Natural killer cell treated with Interleukin-12 subunit alpha and Interleukin-12 subunit beta and Interleukin-15 and Interleukin-18, amount 100 ng/mL, for 72 hours (primary cell): ENCODE results near the gene COL25A1. TPM values are rescaled to one million over a fixed set of nuclear protein-coding genes. Genes with fewer than 3 reads are reported as not detected.
A peak's percentile ranks its signal among the peaks of the same experiment; 100 is the strongest.
"Not testable (repeated sequence)": the region's sequence is repeated elsewhere in the genome, so short reads cannot be mapped to it uniquely, and the experiment has no call there.

ENCODE experiments used
- ATAC-seq, 2 donors: fragments of 150-1000 bp; cut with Tn5 transposase in 1 of 2; sonication (Bioruptor Pico), chemical (Tn5 transposase) in 1 of 2; 2 replicates each; pipeline ENCODE4 v1.10.0; 2021
- DNase-seq: peaks from one replicate; pipeline ENCODE4 v3.0.0; 2022; ENCODE audit warnings: low spot score
- H3K27ac Mint-ChIP-seq, 2 donors: 1 replicate in 1 of 2; 2 replicates in 1 of 2; pipeline ENCODE4 v1.8.0; 2022; ENCODE audit warnings: mixed read lengths in 2 of 2, mild to moderate bottlenecking in 1 of 2, moderate library complexity in 1 of 2
- H3K27me3 Mint-ChIP-seq, 2 donors: 1 replicate in 1 of 2; 2 replicates in 1 of 2; pipeline ENCODE4 v1.8.0; 2022; ENCODE audit warnings: mixed read lengths in 2 of 2
- H3K36me3 Mint-ChIP-seq: one replicate; pipeline ENCODE4 v1.8.0; 2022; ENCODE audit warnings: mixed read lengths
- H3K4me1 Mint-ChIP-seq, 2 donors: 1 replicate in 1 of 2; 2 replicates in 1 of 2; pipeline ENCODE4 v1.8.0; 2022; ENCODE audit warnings: low read depth in 2 of 2, mixed read lengths in 2 of 2, mild to moderate bottlenecking in 1 of 2
- H3K4me3 Mint-ChIP-seq: one replicate; pipeline ENCODE4 v1.8.0; 2022; ENCODE audit warnings: mixed read lengths
- H3K9me3 Mint-ChIP-seq: 2 replicates; pipeline ENCODE4 v1.8.0; 2022; ENCODE audit warnings: mixed read lengths
- total RNA-seq, 2 donors: library from RNA; stranded (reverse); gene quantifications; one replicate each; pipeline ENCODE4 v1.2.3, GENCODE V29; 2022

The COL25A1 gene
- total RNA-seq, 2 donors from 2014 or later = not detected

DNA sequence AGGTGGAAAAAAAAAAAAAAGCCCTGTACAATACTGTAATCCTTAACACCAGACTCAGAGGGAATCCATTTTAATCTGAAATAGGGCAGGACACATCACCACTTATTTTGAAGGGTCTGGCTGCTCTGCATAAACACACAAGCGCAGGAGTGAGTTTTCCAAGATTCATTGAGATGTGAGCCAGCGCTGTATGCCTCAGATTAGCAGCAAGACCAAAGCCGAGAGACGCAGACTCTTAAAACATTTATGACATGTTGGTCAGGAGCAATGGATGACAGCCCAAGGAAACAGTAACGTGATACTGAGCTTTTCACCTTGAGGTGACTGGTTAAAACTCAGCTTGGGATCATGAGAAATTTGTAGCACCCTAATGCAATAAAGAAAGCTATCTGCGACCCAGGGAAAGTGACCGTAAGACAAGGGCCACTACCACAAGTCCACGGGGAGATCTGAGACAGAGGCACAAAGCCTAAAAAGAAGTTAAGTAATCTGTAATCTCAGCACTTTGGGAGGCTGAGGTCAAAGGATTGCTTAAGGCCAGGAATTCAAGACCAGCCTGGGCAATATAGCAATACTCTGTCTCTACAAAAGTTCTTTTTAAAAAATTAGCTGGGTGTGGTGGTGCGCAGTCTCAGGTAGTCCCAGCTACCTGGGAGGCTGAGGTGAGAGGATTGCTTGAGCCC is 210.6 kb downstream of the COL25A1 start:
- ATAC-seq = no peak
- no peaks in the 10 kb centered on the region for H3K9me3 Mint-ChIP-seq
- no peaks in the 10 kb centered on the region for H3K4me1 Mint-ChIP-seq
- peaks cover 0 to 15% of the 10 kb centered on the region in 2 donors for H3K27me3 Mint-ChIP-seq
- DNase-seq = no peak
- H3K36me3 Mint-ChIP-seq = no peaks in the 10 kb centered on the region
- no peak overlapping the region for H3K4me3 Mint-ChIP-seq
- H3K27ac Mint-ChIP-seq = no peak overlapping the region

DNA sequence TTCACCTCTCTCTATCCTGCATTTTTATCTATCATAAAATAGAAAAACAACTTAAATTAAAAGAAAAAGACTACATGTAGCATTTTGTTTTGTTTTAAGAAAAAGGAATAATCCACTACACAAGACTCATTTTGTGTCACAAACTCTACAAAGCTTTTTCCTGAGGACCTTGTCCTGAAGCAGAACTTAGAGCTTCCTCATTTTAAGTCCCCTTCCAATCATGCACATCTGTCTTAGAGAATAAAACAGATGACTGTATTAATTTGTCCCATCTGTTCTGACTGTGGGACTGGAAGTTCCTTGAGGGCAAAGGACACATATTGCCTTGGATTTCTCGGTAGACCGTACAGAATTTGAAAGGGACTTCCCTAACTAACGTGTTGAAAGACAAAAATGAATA is 218.5 kb downstream of the COL25A1 start:
- Mint-ChIP-seq H3K4me3 (no peak overlapping the region), H3K36me3 (no peaks in the 10 kb centered on the region), H3K9me3 (no peaks in the 10 kb centered on the region), H3K4me1 (no peaks in the 10 kb centered on the region), H3K27ac (no peak overlapping the region), H3K27me3 (peaks cover 2 to 23% of the 10 kb centered on the region in 2 donors)
- no peak for DNase-seq
- ATAC-seq = no peak

DNA sequence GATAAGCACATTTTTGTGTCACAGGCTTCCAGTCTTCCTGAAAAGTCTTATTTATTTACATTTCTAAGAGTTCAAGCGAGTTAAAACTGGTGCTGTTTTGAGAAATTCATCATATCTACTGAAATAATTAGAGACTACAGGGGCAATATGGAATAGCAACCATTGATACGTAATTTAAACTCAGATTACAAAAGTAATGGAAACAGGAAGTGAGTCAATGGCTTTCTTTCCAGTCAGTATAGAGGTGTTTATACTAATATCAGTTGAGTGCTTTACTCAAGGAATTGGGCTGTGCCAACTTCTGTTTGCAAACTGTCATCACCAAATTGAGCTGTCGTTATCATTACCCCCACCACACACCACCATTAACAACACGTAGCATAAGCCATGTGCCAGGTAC is 222.7 kb downstream of the COL25A1 start:
- ATAC-seq = no peak
- Mint-ChIP-seq H3K36me3 (no peaks in the 10 kb centered on the region), H3K27me3 (peaks cover 1 to 4% of the 10 kb centered on the region in 2 donors), H3K9me3 (no peaks in the 10 kb centered on the region), H3K4me3 (no peak overlapping the region), H3K4me1 (no peaks in the 10 kb centered on the region), H3K27ac (no peak overlapping the region)
- DNase-seq = no peak

GRCh38 chr4:109079201-109079600 is 223.3 kb downstream of the COL25A1 start:
- Mint-ChIP-seq H3K4me3 (no peak overlapping the region), H3K9me3 (no peaks in the 10 kb centered on the region), H3K27ac (no peak overlapping the region), H3K4me1 (no peaks in the 10 kb centered on the region), H3K36me3 (no peaks in the 10 kb centered on the region), H3K27me3 (peaks cover 0 to 5% of the 10 kb centered on the region in 2 donors)
- no peak for ATAC-seq
- no peak for DNase-seq

DNA sequence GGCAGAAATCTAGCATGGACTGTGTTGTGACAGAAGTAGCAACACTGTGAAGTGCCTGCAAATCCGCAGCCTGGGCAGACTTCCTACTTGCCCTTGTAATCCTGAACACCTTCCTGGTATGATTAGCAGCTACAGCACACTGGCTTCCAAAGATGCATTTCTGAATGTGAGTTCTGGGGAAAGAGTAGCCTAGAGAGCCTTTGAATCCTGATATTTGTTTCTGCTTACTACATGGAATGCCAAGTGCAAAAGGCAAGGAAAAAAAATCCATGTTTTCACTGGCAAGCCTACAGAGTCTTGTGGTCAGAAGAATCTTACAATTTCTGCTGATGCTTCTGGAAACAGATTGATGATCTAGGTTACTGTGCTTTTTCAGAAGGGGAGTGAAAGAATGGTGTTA is 223.7 kb downstream of the COL25A1 start:
- Mint-ChIP-seq H3K36me3 (no peaks in the 10 kb centered on the region), H3K27me3 (peaks cover 0 to 5% of the 10 kb centered on the region in 2 donors), H3K9me3 (no peaks in the 10 kb centered on the region), H3K4me1 (no peaks in the 10 kb centered on the region), H3K27ac (no peak overlapping the region), H3K4me3 (no peak overlapping the region)
- no peak for DNase-seq
- ATAC-seq = no peak

GRCh38 chr4:109077505-109077904 is 225.0 kb downstream of the COL25A1 start:
- peaks cover 5 to 8% of the 10 kb centered on the region in 2 donors for H3K27me3 Mint-ChIP-seq
- DNase-seq (no peak), ATAC-seq (no peak)
- H3K4me1 Mint-ChIP-seq = peaks cover 0 to 6% of the 10 kb centered on the region in 2 donors
- peaks cover 10% of the 10 kb centered on the region for H3K9me3 Mint-ChIP-seq
- no peak overlapping the region for H3K27ac Mint-ChIP-seq
- no peaks in the 10 kb centered on the region for H3K36me3 Mint-ChIP-seq
- H3K4me3 Mint-ChIP-seq = no peak overlapping the region

DNA sequence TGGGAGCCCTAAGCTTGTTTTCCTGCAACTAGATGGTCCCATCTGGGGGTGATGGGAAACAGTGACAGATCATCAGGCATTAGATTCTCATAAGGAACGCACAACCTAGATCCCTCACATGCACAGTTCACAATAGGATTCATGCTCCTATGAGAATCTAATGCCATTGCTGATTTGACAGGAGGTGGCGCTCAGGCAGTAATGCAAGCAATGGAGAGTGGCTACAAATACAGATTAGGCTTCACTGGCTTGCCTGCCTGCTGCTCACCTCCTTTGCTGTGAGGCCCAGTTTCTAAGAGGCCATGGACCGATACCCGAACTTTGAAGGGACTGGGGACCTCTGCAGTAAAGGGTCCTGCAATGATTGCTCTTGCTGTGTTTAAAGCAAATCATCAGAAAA is 225.7 kb downstream of the COL25A1 start:
- ATAC-seq, H3K4me3 Mint-ChIP-seq, H3K27me3 Mint-ChIP-seq, H3K36me3 Mint-ChIP-seq, H3K27ac Mint-ChIP-seq, DNase-seq, H3K4me1 Mint-ChIP-seq: not testable (repeated sequence)
- peaks cover 11% of the 10 kb centered on the region for H3K9me3 Mint-ChIP-seq

- DNase-seq = no peak
- ATAC-seq = no peak
- H3K36me3 Mint-ChIP-seq = no peaks in the 10 kb centered on the region
- H3K27ac Mint-ChIP-seq = no peak overlapping the region
- H3K27me3 Mint-ChIP-seq = peaks cover 3 to 8% of the 10 kb centered on the region in 2 donors
- H3K9me3 Mint-ChIP-seq = peaks cover 11% of the 10 kb centered on the region
- no peak overlapping the region for H3K4me3 Mint-ChIP-seq
- H3K4me1 Mint-ChIP-seq = peaks cover 0 to 8% of the 10 kb centered on the region in 2 donors
Measured at GRCh38 chr4:109075621-109076020, 226.8 kb downstream of the COL25A1 start.

DNA sequence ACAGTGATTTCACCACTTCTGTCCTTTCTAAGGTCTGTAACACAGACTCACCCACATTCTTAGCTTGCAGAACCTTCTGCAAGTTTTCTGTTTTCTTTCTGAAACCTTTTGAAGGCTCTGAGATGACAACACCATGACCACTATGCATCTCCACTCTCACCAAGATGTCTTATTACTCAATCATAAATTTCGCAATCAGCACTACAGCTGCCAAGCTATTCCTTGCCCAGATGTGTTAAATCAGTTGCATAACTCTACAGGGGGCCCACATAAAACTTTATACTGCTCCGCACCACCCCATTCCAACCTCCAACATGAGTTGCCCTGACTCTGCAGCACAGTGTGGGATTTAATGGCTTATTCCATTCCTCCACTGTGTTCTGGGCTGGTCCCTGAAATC is 229.9 kb downstream of the COL25A1 start:
- Mint-ChIP-seq H3K4me3 (no peak overlapping the region), H3K4me1 (peaks cover 0 to 8% of the 10 kb centered on the region in 2 donors), H3K27ac (no peak overlapping the region), H3K27me3 (peaks cover 3 to 8% of the 10 kb centered on the region in 2 donors), H3K9me3 (peaks cover 12% of the 10 kb centered on the region), H3K36me3 (no peaks in the 10 kb centered on the region)
- peak; percentile 46 to 75 for ATAC-seq
- DNase-seq = no peak

GRCh38 chr4:109070677-109071076 is 231.8 kb downstream of the COL25A1 start:
- H3K27me3 Mint-ChIP-seq, H3K36me3 Mint-ChIP-seq, DNase-seq, H3K27ac Mint-ChIP-seq, ATAC-seq, H3K4me3 Mint-ChIP-seq, H3K4me1 Mint-ChIP-seq: not testable (repeated sequence)
- peaks cover 14% of the 10 kb centered on the region for H3K9me3 Mint-ChIP-seq

GRCh38 chr4:109067508-109068235 is 234.8 kb downstream of the COL25A1 start:
- ATAC-seq = no peak
- H3K4me3 Mint-ChIP-seq = no peak overlapping the region
- no peaks in the 10 kb centered on the region for H3K36me3 Mint-ChIP-seq
- no peaks in the 10 kb centered on the region for H3K27me3 Mint-ChIP-seq
- DNase-seq = no peak
- no peak overlapping the region for H3K27ac Mint-ChIP-seq
- peaks cover 6% of the 10 kb centered on the region for H3K9me3 Mint-ChIP-seq
- peaks cover 0 to 3% of the 10 kb centered on the region in 2 donors for H3K4me1 Mint-ChIP-seq

- Mint-ChIP-seq H3K4me1 (no peaks in the 10 kb centered on the region), H3K27ac (no peak overlapping the region), H3K4me3 (no peak overlapping the region), H3K27me3 (no peaks in the 10 kb centered on the region), H3K36me3 (no peaks in the 10 kb centered on the region), H3K9me3 (peaks cover 3% of the 10 kb centered on the region)
- DNase-seq = no peak
- ATAC-seq = no peak
Measured at GRCh38 chr4:109065006-109065405, 237.5 kb downstream of the COL25A1 start.

GRCh38 chr4:109053257-109053656 is 249.2 kb downstream of the COL25A1 start:
- Mint-ChIP-seq H3K4me1 (no peaks in the 10 kb centered on the region), H3K9me3 (no peaks in the 10 kb centered on the region), H3K27ac (no peak overlapping the region), H3K27me3 (no peaks in the 10 kb centered on the region), H3K36me3 (no peaks in the 10 kb centered on the region), H3K4me3 (no peak overlapping the region)
- DNase-seq (no peak), ATAC-seq (no peak)

GRCh38 chr4:109052821-109053220 is 249.6 kb downstream of the COL25A1 start:
- Mint-ChIP-seq H3K27ac (no peak overlapping the region), H3K4me3 (no peak overlapping the region), H3K27me3 (no peaks in the 10 kb centered on the region), H3K4me1 (no peaks in the 10 kb centered on the region), H3K9me3 (no peaks in the 10 kb centered on the region), H3K36me3 (no peaks in the 10 kb centered on the region)
- ATAC-seq (no peak), DNase-seq (no peak)
